Fibroblast of peridontal ligament (primary cell): Measurements from ENCODE around the gene TRIM63.
"Not testable (repeated sequence)": the region's sequence is repeated elsewhere in the genome, so short reads cannot be mapped to it uniquely, and the experiment has no call there.

Experiments
- DNase-seq: peaks from one replicate; pipeline ENCODE4 v3.0.0-alpha.2; 2010; ENCODE audit errors: extremely low read depth

TRIM63 gene

GRCh38 chr1:26067432-26067911 is at the start of gene TRIM63:
TSS of gene TRIM63 (minus strand) at chr1:26067630. CDS start at chr1:26067494, 136 bp downstream.
- DNase-seq = no peak

- DNase-seq = no peak
Measured at GRCh38 chr1:26114165-26114927, 46.9 kb upstream of the TRIM63 start.

- DNase-seq = no peak
Measured at GRCh38 chr1:26112407-26112775, 45.0 kb upstream of the TRIM63 start.

- DNase-seq = peak; percentile 93
Measured at GRCh38 chr1:26111530-26112406, 44.3 kb upstream of the TRIM63 start, which contains the start of gene PDIK1L. TSS of gene PDIK1L (plus strand) at chr1:26111824. CDS start at chr1:26114309, 2,485 bp downstream.

- peak; percentile 45 for DNase-seq
Measured at GRCh38 chr1:26110731-26111529, 43.5 kb upstream of the TRIM63 start.

GRCh38 chr1:26109229-26110164 is 42.1 kb upstream of the TRIM63 start:
- no peak for DNase-seq

GRCh38 chr1:26105226-26105548 is 37.8 kb upstream of the TRIM63 start:
- not testable (repeated sequence) for DNase-seq

GRCh38 chr1:26102526-26102925 is 35.1 kb upstream of the TRIM63 start:
- no peak for DNase-seq

GRCh38 chr1:26102119-26102518 is 34.7 kb upstream of the TRIM63 start:
- DNase-seq = no peak

- not testable (repeated sequence) for DNase-seq
Measured at GRCh38 chr1:26100204-26100603, 32.8 kb upstream of the TRIM63 start.

GRCh38 chr1:26099780-26100179 is 32.4 kb upstream of the TRIM63 start:
- DNase-seq = no peak

GRCh38 chr1:26098602-26099001 is 31.2 kb upstream of the TRIM63 start:
- no peak for DNase-seq

- DNase-seq = no peak
Measured at GRCh38 chr1:26097696-26098095, 30.3 kb upstream of the TRIM63 start.

GRCh38 chr1:26096471-26096870 is 29.0 kb upstream of the TRIM63 start:
- no peak for DNase-seq

- no peak for DNase-seq
Measured at GRCh38 chr1:26094677-26095383, 27.4 kb upstream of the TRIM63 start.

GRCh38 chr1:26094076-26094669 is 26.7 kb upstream of the TRIM63 start:
- DNase-seq = no peak

GRCh38 chr1:26093569-26093968 is 26.1 kb upstream of the TRIM63 start:
- not testable (repeated sequence) for DNase-seq

GRCh38 chr1:26092422-26092821 is 25.0 kb upstream of the TRIM63 start:
- no peak for DNase-seq

GRCh38 chr1:26090893-26091292 is 23.5 kb upstream of the TRIM63 start:
- no peak for DNase-seq

GRCh38 chr1:26089125-26089524 is 21.7 kb upstream of the TRIM63 start:
- no peak for DNase-seq
